GM19397 (cell line): ENCODE data around the gene SLMAP.

Source experiments
- ATAC-seq: cut with Tn5 transposase; IDR thresholded peaks from one replicate; pipeline ENCODE4 v1.9.1; 2021; ENCODE audit warnings: mild to moderate bottlenecking, moderate library complexity; ENCODE audit not compliant: unreplicated experiment

The SLMAP gene

GRCh38 chr3:57959423-57960173 lies 203.5 kb downstream of the SLMAP start:
- ATAC-seq = no peak

DNA sequence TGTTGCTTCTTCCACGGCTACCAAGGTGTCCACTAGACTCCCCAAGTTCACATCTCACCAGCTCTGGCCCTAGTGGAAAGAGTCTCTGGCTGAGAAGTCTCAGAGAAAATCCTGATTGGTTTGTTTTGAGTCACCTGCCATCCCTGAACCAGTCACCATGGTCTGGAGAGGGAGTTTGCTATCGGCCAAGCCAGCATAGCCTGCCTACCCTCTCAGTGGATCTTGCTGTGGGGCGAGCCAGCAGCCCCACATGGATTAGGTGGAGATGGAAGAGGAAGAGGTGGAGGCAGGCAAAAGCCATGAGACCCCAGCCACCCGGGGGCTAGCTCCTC lies 204.0 kb downstream of the SLMAP start:
- no peak for ATAC-seq

DNA sequence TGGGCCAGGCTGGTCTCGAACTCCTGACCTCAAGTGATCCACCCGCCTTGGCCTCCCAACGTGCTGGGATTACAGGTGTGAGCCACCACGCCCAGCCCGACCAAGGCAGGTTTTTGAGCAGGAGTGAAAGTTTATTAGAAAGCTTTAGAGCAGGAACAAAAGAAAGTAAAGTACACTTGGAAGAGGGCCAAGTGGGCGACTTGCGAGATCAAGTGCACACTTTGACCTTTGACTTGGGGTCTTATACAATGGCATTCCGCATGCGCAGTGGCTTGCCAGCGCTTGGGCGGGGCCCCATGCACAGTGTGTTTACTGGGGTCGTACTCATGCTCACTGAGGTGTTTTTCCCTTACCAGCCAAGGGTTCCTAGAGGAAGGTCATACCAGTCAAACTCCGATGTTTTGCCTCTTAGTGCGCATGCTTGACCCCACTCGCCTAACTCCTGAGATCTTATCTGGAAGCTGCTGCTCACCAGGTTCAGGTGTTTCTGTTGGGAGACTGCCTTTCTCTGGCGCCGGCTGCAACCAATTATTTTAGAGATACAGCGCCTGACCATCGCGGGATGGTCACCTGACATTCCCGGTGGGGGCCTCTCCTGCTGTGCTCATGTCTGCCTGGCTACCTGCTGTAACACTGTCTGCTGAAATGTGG lies 205.2 kb downstream of the SLMAP start:
- ATAC-seq = no peak

GRCh38 chr3:57961828-57962447 lies 205.8 kb downstream of the SLMAP start:
- no peak for ATAC-seq

DNA sequence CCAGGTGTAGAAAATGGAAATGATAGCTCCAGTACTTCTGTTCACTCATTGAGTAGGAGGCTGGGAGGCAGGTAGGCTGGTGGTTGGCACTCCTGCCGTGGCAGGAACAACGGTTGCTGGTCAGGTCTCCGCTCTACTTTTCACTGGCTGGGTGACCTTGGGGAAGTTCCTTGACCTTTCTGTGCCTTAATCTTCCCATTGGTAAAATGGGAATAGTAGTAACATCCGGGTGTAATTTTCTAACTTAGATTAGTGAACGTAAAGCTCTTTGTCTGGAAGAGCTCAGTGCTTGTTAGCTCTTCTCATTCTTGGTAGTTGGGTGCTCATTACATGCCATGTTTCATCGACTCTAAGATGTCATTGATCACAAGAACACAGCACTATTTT lies 206.3 kb downstream of the SLMAP start:
- no peak for ATAC-seq

- ATAC-seq = no peak
Observed at GRCh38 chr3:57963811-57964346, 207.8 kb downstream of the SLMAP start.

- no peak for ATAC-seq
Observed at GRCh38 chr3:57966829-57967228, 210.7 kb downstream of the SLMAP start.

- no peak for ATAC-seq
Observed at GRCh38 chr3:57967590-57967989, 211.5 kb downstream of the SLMAP start.

GRCh38 chr3:57968501-57968900 lies 212.4 kb downstream of the SLMAP start:
- ATAC-seq = no peak

DNA sequence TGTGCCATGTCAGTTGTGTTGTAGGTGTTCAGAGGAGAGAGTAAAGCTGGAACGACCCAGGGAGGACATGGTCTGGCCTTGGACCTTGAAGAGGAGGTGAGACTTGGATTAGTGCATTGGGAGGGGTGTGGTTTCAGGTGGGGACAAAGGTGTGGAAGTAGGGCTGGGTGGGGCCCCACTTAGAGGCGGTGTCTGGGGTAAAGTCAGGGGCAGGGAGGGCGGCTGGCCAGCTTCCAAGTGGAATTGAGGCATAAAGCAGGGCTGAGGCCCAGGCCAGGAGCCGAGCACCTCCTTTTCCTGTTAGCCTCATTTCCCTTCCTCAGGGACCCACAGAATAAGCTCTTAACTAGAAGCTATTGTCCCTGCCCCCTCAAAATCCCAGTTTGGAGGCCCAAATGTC lies 215.9 kb downstream of the SLMAP start:
- ATAC-seq = no peak

GRCh38 chr3:57972531-57973111 lies 216.5 kb downstream of the SLMAP start:
- ATAC-seq = no peak

DNA sequence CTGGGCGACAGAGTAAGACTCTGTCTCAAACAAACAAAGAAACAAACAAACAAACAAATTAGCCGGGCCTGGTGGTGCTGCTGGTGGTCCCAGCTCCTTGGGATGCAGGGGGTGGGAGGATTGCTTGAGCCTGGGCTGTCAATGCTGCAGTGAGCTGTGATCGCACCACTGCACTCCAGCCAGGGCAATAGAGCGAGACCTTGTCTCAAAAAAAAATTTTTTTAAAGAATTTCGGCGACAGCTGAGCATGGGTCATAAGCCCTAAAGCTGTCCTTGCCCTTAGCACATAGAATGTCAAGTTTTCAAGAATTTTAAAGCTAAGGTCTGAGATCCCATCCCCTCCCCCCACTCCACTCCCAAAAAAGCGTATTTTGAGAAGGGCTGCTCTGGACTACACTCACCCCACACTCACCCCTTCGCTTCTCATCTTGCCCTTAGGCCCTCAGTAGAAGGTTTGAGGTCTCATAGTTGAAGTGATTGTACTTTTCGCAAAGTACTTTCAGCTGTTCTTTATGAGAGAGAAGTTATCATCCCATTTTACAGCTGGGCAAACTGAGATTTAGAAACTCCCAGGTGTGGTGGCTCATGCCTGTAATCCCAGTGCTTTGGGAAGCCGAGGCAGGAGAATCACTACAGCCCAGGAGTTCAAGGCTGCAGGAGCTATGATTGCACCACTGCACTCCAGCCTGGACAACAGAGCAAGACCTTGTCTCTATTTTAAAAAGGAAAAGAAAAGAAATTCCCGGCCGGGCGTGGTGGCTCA lies 217.8 kb downstream of the SLMAP start:
- no peak for ATAC-seq

GRCh38 chr3:57974796-57975388 lies 218.8 kb downstream of the SLMAP start:
- no peak for ATAC-seq

GRCh38 chr3:57977818-57978235 lies 221.7 kb downstream of the SLMAP start:
- no peak for ATAC-seq

GRCh38 chr3:57978316-57978715 lies 222.2 kb downstream of the SLMAP start:
- no peak for ATAC-seq
